ENCODE measurements around the gene PRSS57.

DNA sequence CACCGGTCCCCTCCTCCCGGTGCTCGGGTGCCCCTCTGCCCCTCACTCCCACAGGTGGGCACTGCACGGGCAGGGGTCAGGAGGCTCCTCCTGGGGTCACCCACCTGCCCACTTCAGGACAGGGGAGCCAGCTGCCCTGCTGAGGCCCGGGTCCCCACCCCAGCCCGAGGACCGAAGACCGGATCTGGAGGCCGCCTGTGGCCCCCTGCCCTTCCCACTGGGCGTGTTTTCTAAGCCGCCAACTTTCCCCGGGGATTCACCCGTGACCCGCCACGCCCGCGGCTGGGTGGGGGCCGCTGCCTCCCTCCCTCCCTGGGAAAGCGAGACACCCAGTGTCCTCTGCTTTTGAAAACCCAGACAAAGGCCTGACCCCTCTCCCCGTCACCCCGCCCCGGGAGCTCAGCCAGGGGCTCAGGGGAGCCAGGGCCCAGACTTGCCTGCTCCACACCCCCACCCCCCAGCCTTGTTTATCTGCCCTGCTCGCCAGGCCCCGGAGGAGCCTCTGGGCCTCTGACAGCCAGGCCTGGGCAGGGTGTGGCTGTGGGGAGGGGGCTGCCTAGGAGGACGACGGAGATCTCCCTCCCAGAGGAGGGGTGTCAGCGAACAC lies 14.8 kb upstream of the PRSS57 start:
- TF ChIP-seq, protein P1, sequence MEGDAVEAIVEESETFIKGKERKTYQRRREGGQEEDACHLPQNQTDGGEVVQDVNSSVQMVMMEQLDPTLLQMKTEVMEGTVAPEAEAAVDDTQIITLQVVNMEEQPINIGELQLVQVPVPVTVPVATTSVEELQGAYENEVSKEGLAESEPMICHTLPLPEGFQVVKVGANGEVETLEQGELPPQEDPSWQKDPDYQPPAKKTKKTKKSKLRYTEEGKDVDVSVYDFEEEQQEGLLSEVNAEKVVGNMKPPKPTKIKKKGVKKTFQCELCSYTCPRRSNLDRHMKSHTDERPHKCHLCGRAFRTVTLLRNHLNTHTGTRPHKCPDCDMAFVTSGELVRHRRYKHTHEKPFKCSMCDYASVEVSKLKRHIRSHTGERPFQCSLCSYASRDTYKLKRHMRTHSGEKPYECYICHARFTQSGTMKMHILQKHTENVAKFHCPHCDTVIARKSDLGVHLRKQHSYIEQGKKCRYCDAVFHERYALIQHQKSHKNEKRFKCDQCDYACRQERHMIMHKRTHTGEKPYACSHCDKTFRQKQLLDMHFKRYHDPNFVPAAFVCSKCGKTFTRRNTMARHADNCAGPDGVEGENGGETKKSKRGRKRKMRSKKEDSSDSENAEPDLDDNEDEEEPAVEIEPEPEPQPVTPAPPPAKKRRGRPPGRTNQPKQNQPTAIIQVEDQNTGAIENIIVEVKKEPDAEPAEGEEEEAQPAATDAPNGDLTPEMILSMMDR (tag by site-specific recombination; IDR thresholded peaks at IDR 0.05) = no peak
- TF ChIP-seq ZNF660 (tag by site-specific recombination; IDR thresholded peaks at IDR 0.05) (no peak), ZNF146 (tag by site-specific recombination; IDR thresholded peaks at IDR 0.05) (no peak), YY1 (tag by site-specific recombination; IDR thresholded peaks at IDR 0.05) (no peak), ZFP37 (tag by site-specific recombination; IDR thresholded peaks at IDR 0.05) (no peak), KLF1 (tag by site-specific recombination; IDR thresholded peaks at IDR 0.05) (peak; percentile 95), ZNF768 (tag by site-specific recombination; IDR thresholded peaks at IDR 0.05) (no peak), ZNF274 (IDR thresholded peaks at IDR 0.05; ENCODE audit: low read length) (no peak), ZNF274 (tag by site-specific recombination; IDR thresholded peaks at IDR 0.05; ENCODE audit: borderline replicate concordance) (no peak), FEZF1 (tag by site-specific recombination; IDR thresholded peaks at IDR 0.05) (no peak)
- TF ChIP-seq, protein P2, sequence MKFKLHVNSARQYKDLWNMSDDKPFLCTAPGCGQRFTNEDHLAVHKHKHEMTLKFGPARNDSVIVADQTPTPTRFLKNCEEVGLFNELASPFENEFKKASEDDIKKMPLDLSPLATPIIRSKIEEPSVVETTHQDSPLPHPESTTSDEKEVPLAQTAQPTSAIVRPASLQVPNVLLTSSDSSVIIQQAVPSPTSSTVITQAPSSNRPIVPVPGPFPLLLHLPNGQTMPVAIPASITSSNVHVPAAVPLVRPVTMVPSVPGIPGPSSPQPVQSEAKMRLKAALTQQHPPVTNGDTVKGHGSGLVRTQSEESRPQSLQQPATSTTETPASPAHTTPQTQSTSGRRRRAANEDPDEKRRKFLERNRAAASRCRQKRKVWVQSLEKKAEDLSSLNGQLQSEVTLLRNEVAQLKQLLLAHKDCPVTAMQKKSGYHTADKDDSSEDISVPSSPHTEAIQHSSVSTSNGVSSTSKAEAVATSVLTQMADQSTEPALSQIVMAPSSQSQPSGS (tag by site-specific recombination; IDR thresholded peaks at IDR 0.05; ENCODE audit: low read depth) = no peak
- TF ChIP-seq, protein P3, sequence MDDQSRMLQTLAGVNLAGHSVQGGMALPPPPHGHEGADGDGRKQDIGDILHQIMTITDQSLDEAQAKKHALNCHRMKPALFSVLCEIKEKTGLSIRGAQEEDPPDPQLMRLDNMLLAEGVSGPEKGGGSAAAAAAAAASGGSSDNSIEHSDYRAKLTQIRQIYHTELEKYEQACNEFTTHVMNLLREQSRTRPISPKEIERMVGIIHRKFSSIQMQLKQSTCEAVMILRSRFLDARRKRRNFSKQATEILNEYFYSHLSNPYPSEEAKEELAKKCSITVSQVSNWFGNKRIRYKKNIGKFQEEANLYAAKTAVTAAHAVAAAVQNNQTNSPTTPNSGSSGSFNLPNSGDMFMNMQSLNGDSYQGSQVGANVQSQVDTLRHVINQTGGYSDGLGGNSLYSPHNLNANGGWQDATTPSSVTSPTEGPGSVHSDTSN (CRISPR knock-in tag; IDR thresholded peaks at IDR 0.05) = no peak
